ENCODE results near the gene APBA2. TPM values are rescaled to one million over a fixed set of nuclear protein-coding genes. Genes with fewer than 3 reads are reported as not detected.
"Not testable (repeated sequence)": the region's sequence is repeated elsewhere in the genome, so short reads cannot be mapped to it uniquely, and the experiment has no call there.

APBA2 gene
- total RNA-seq, 2 experiments from 2014 or later = 16.2 to 17.2 TPM

DNA sequence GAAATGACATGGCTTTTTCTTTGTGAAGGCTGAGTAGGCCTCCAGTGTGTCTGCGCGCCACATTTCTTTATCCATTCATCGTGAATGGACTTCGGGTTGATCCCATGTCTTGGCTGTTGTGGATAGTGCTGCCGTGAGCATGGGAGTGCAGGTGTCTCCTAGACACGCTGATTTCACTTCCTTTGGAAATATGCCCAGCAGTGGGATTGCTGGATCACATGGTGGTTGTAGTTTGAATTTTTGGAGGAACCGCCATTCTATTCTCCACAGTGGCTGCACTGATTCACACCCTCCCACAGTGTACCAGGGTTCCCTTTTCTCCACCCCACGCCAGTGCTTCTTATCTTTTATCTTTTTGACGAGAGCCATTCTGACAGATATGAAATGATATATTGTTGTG lies 212.2 kb downstream of the APBA2 start:
- ChIA-PET POLR2A (no interaction called here), CTCF (no interaction called here)

DNA sequence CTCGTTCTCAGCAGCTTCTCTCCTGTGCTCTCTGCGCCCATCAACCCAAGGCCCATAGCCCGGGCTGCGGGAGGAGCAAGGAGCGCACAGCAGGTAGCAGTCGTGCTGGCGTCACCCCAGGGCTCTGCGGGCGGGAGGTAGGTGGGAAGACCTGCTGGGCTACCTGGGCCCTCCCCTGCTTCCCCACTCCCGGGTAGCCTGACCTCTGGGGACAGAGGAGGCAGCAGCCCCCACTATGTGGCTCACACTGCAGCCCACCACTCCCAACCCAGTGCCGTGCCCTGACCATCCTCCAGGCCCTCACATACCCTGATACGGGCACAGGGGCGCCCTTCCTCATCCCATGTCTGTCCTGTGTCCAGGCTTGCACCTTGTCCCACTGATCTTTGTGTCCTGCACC lies 212.9 kb downstream of the APBA2 start:
- POLR2A ChIA-PET = no interaction called here
- CTCF ChIA-PET = no interaction called here

- ChIA-PET CTCF (interaction anchor here (0.6 to 1.3 kb wide), 2 partner anchors 9 to 153 kb away, joined by 3 to 5 read pairs; no protein-coding TSS in a partner anchor), POLR2A (no interaction called here)
Observed at GRCh38 chr15:29099131-29099880, 213.5 kb downstream of the APBA2 start.

- POLR2A ChIA-PET = no interaction called here
- CTCF ChIA-PET = interaction anchor here (1.3 kb wide), 1 partner anchor 10 kb away, joined by 5 read pairs; no protein-coding TSS in a partner anchor
Observed at GRCh38 chr15:29100486-29101000, 214.8 kb downstream of the APBA2 start.

- CTCF ChIA-PET = interaction anchor here (0.6 to 1.7 kb wide), 7 partner anchors 8 to 152 kb away, joined by 3 to 13 read pairs (median 4); no protein-coding TSS in a partner anchor
- POLR2A ChIA-PET = no interaction called here
Observed at GRCh38 chr15:29101491-29101890, 215.7 kb downstream of the APBA2 start.

DNA sequence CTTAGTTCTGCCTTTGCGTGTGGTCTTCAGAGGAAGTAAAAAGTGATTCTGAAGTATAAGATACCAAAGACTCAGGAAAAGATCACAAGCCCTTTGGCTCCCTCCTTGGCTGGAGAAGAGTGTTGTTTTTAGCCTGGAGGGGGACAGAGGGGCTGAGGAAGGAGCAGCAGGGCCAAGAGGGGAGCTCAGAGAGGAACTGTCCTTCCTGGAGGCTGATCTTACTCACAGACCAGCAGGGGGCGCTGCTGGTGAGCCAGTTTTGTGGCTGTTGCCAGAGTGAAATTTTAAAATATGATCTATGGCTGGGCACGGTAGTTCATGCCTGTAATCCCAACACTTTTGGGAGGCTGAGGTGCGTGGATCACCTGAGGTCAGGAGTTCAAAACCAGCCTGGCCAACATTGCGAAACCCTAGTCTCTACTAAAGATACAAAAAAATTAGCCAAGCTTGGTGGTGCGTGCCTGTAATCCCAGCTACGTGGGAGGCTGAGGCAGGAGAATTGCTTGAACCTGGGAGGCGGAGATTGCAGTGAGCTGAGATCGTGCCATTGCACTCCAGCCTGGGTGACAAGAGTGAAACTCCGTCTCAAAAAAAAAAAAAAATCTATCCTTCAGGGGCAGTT lies 216.5 kb downstream of the APBA2 start:
- POLR2A ChIA-PET = not testable (repeated sequence)
- CTCF ChIA-PET = interaction anchor here (0.6 to 1.7 kb wide), 11 partner anchors 9 to 164 kb away, joined by 3 to 13 read pairs (median 3); no protein-coding TSS in a partner anchor

- CTCF ChIA-PET = interaction anchor here (0.6 to 1.7 kb wide), 9 partner anchors 10 to 1691 kb away, joined by 3 to 13 read pairs (median 3); no protein-coding TSS in a partner anchor
- POLR2A ChIA-PET = no interaction called here
Observed at GRCh38 chr15:29102911-29103823, 217.4 kb downstream of the APBA2 start.

GRCh38 chr15:29103824-29104565 lies 218.2 kb downstream of the APBA2 start:
- POLR2A ChIA-PET = no interaction called here
- CTCF ChIA-PET = interaction anchor here (0.6 to 1.4 kb wide), 4 partner anchors 13 to 1690 kb away, joined by 3 to 4 read pairs (median 3); no protein-coding TSS in a partner anchor

DNA sequence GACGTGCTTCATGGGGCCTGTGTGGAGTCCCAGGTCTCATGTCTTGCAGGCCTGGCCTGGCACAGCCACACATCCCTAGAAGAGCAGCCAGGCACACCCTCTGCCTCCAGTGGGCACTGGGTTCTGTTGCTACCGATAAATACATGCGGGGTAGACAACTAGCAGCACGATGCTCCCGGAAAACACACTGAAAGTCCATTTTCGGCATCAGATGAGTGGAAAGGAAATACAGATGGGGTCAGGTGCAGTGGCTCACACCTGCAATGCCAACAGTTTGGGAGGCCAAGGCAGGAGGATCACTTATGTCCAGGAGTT lies 218.7 kb downstream of the APBA2 start:
- POLR2A ChIA-PET = no interaction called here
- CTCF ChIA-PET = no interaction called here

GRCh38 chr15:29105151-29105854 lies 219.5 kb downstream of the APBA2 start:
- POLR2A ChIA-PET = no interaction called here
- CTCF ChIA-PET = no interaction called here

DNA sequence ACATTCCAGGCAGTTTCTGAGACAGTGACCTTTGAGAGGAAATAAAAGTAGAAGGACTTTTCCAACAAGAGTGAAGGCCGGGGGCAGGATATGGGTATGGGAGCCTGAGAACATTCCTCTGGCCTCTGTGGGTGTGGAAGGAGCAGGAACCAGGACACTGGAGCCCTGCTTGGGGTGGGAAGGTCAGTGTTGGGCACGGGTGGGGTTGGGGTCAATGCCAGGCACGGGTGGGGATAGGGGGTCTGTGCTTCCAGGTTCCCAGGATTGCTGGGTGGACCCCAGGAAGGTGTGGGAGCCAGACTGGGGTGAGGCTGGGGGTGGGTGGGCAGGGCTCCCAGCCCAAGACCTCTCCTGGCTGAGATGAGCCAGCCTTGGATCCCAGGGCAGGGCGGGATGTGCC lies 220.3 kb downstream of the APBA2 start:
- POLR2A ChIA-PET = no interaction called here
- CTCF ChIA-PET = no interaction called here

DNA sequence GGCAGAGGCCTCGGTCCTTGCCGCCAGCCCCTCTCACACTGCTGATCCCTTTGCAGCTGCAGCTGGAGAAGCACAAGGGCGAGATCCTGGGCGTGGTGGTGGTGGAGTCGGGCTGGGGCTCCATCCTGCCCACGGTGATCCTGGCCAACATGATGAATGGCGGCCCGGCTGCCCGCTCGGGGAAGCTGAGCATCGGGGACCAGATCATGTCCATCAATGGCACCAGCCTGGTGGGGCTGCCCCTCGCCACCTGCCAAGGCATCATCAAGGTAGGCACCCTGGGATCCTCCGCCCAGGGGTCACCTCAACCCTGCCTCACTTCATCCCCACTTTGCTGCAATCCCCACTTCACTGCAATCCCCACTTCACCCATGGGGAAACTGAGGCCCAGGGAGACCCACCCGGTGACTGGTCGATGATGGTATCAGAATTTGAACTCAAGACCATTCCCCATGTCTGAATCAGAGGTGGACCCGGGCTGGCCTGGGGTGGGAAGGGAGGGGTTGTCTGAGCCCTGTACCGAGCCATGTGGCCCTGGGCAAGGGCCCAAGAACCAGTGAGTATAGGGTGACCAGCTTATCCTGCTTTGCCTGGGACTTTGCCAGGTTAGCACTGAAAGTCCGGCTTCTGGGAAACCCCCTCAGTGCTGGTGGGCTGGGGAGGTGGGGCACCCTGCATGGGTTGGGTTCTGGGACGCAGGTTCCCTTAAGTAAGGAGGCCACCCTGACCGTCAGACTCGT lies 220.9 kb downstream of the APBA2 start:
- ChIA-PET POLR2A (no interaction called here), CTCF (no interaction called here)

- ChIA-PET POLR2A (no interaction called here), CTCF (no interaction called here)
Observed at GRCh38 chr15:29107291-29107890, 221.6 kb downstream of the APBA2 start.

DNA sequence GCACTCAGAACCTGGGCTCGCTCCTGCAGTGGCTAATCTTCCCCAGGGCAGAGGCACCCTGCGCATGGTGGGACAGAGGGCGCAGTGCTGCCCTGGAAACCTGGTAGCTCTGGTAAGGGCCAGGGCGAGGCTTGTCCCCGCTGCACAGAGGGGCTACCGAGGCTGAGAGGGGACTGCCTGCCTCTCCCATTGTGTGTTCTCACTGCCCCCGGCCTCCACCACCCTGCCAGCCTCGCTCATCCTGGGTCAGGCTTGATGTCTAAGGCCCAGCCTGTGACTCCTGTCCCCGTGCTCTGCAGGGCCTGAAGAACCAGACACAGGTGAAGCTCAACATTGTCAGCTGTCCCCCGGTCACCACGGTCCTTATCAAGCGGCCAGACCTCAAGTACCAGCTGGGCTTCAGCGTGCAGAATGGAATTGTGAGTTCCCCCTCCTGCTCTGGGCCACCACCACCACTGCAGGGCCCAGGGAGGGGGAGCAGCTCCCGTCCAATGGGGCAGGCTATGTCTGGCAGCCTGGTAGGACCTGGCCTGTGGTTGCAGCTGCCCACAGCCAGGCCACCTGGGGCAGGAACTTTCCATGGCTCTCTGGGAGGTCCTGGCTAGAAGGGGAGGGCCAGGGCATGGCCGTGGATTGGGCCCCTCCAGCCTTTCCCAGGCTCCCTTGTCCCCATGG lies 222.3 kb downstream of the APBA2 start:
- ChIA-PET CTCF (no interaction called here), POLR2A (no interaction called here)

DNA sequence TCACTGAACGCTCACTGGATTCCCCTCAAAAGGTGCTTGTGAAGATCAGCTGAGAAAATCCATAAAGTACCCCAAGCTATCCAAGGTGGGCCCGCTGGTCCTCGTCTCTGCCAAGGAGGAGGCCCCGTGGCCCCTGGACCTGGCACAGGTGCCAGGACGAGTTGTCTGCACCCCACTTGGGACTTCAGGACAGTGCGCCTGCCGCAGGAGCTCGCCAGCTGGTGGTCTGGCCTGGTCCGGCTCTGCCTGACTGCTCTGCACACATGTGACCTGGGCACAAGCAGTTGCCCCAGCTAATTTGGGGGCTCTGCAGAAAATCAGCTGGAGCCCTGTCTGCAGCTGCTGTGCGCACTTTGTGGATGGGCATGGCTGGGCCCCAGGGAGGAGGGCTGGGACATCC lies 224.0 kb downstream of the APBA2 start:
- CTCF ChIA-PET = interaction anchor here (1.2 kb wide), 2 partner anchors 11 to 19 kb away, joined by 3 to 4 read pairs; no protein-coding TSS in a partner anchor

DNA sequence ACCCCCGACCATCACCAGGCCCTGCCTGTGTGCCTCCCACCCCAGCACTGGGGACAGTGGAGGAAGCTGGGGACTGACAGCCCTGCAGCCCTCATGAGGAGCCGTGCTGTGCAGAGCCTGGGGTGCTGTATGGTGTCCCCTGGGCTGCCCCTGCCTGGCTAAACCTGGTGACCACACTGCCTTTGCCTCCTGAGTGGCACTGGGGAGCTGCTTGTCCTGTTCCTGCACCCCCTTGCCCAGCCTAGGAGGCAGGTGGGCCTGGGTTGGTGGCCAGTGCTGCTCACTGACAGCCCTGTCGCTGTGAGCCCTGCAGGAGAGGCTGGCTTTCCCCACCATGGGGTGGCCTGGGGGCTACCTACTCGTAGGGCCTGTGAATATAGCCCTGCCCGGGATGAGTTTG lies 224.4 kb downstream of the APBA2 start:
- ChIA-PET CTCF (interaction anchor here (0.5 to 1.2 kb wide), 3 partner anchors 11 to 159 kb away, joined by 3 to 5 read pairs (median 4); no protein-coding TSS in a partner anchor), POLR2A (no interaction called here)

More for the DNA sequence above, 224.0 kb downstream of the APBA2 start:
- POLR2A ChIA-PET = no interaction called here

GRCh38 chr15:29110733-29111132 lies 225.0 kb downstream of the APBA2 start:
- POLR2A ChIA-PET = no interaction called here
- CTCF ChIA-PET = interaction anchor here (0.5 kb wide), 1 partner anchor 159 kb away, joined by 5 read pairs; no protein-coding TSS in a partner anchor
